Subcutaneous adipose tissue (tissue), 4 donors: Measurements from ENCODE around the gene DPY30. TPM values are rescaled to one million over a fixed set of nuclear protein-coding genes. Genes with fewer than 3 reads are reported as not detected.

Experiments
- CTCF ChIP-seq: fragments of 450-650 bp; IDR thresholded peaks from one replicate; pipeline ENCODE4 v1.5.1; 2016; ENCODE audit warnings: low read depth, mild to moderate bottlenecking, control low read depth, antibody characterized with exemption, moderate library complexity
- total RNA-seq, 4 donors: library from RNA; depleted of rRNA; stranded (reverse); fragments of >200 nt; gene quantifications; one replicate each; pipeline ENCODE4 v1.1.0, GENCODE V29; 2016

DPY30 gene
- total RNA-seq, 4 donors from 2014 or later, result 22.2 to 69.3 (median 51.8) TPM

GRCh38 chr2:32011485-32011960 is 28.1 kb downstream of the DPY30 start:
- no peak for TF ChIP-seq CTCF

- TF ChIP-seq CTCF, result no peak
Observed at GRCh38 chr2:32010670-32011484, 28.7 kb downstream of the DPY30 start, which contains the start of gene MEMO1. TSS of gene MEMO1 (minus strand) at chr2:32011008. CDS start at chr2:32010247, 761 bp downstream.

GRCh38 chr2:32009516-32010256 is 29.9 kb downstream of the DPY30 start:
- TF ChIP-seq CTCF, result no peak

- TF ChIP-seq CTCF, result no peak
Observed at GRCh38 chr2:32008805-32009515, 30.6 kb downstream of the DPY30 start.

GRCh38 chr2:32007121-32007391 is 32.5 kb downstream of the DPY30 start:
- no peak for TF ChIP-seq CTCF

- TF ChIP-seq CTCF, result no peak
Observed at GRCh38 chr2:32005371-32005976, 34.1 kb downstream of the DPY30 start.

GRCh38 chr2:32003791-32004190 is 35.8 kb downstream of the DPY30 start:
- TF ChIP-seq CTCF, result no peak
